NCI-H510A treated with DMSO at 0.1 percent for 48 hours (cell line): ENCODE results near the gene CCNK.

Source experiments
- DNase-seq: peaks from one replicate; lab custom pipeline; 2025; lab: John Stamatoyannopoulos, UW

Gene CCNK

GRCh38 chr14:99552572-99553216, 71.5 kb downstream of the CCNK start:
- no peak for DNase-seq

DNA sequence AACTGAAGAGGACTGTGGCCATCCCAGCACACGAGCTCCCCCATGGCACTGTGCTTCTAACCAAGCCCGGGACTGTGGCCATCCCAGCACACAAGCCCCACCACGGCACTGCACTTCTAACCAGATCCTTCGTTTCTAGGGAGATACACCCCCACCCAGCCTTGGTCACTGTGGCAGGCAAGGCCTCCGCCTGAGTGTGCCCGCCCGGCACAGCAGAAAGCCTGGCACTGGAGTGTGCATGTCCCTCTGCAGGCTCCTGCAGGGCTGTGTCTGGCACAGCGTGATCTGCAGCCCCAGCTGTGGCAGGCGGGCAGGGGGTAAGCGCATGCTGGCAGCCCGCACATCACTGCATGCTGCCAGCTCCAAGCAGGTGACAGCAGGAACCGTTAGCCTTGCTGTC, 73.0 kb downstream of the CCNK start:
- DNase-seq: no peak

- DNase-seq: no peak
These were observed 73.7 kb downstream of the CCNK start for GRCh38 chr14:99554757-99555531.

- no peak for DNase-seq
These were observed 75.1 kb downstream of the CCNK start for GRCh38 chr14:99556134-99556791.

DNA sequence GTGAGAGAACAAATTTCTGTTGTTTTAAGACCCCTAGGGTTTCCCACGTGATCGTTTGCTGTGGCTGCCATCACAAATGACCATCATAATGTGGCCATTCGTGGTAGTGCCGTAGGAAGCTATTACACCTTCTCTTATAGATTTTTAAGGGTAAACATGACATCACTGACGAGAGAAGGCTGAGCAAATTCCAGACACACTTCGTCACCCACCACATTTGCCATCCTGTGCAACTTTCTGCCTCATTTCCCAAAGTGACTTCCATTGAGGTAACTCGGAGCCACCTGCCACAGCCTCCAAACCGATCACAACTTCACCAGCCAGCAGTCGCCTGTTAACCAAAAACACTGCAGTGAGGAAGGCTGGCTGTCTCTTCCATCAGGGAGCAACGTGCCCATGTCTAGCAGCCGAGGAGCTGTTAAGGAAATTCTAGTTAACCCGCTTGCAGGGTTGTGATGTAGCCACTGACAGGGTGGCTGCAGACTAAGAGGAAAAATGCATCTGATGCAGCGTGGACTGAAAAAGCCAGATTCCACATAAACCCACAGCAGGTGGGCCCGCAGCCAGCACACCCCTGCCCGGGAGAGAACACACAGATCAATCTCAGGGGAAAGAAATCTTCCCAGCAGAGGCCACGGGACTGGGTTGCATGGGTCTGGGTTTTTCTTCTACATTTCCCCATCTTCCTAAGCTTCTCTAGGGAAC, 78.2 kb downstream of the CCNK start:
- DNase-seq: no peak

GRCh38 chr14:99560403-99560802, 79.2 kb downstream of the CCNK start:
- DNase-seq: no peak

GRCh38 chr14:99560922-99561683, 79.9 kb downstream of the CCNK start:
- peak; percentile 54 for DNase-seq

DNA sequence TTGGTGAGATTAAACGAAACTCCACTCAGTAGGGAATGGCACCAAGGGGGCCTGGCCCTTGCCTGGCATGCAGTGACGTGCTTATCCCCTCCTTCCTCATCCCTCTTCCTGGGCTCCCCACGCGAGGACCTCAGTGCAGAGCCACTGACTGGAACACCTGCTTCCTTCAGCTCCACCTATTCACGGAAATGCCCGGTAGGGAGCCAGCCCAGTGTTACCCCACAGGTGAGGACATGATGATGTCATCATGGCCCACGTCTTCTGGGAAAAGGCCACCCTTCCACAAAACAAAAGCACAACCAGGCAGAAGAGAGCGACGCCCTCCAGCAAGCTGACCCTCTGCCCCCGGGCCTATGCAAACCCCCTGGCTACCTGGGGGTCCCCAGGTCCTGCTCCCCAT, 80.7 kb downstream of the CCNK start:
- DNase-seq: no peak
